Limb (tissue), 2 donors: Measurements from ENCODE around the gene DEFB121.

Source experiments
- DNase-seq, 2 donors: peaks; one replicate each; pipeline ENCODE4 v3.0.0-alpha.2; 2016; ENCODE audit errors: extremely low spot score in 2 of 2

DEFB121 gene

DNA sequence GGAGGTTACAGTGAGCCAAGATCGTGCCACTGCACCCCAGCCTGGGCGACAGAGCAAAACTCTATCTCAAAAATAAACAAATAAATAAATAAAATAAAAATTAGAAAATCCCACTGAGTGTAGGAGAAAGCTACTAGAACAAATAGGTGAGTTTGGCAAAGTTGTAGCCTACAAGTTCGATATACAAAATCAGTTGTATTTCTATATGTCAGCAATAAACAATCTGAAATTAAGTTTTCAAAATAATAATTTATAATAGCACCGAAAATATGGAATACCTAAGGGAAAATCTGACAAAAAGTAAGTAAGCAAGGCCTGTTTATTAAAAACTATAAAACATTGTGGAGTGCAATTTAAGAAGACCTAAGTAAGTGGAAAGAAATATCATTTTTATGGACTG lies 42.7 kb downstream of the DEFB121 start:
- DNase-seq, result no peak

DNA sequence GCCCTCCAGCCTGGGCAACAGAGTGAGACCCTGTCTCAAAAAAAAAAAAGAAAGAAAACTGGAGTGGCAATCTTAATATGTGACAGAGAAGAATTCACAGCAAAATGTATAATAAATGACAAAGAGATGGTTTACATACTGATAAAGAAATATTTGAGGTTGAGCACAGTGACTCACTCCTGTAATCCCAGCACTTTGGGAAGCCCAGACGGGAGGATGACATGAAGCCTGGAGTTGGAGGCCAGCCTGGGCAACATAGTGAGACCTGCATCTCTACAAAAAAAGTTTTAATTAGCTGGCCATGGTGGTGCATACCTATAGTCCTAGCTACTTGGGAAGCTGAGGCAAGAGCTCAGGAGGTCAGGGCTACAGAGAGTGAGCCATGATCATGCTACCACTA lies 50.0 kb downstream of the DEFB121 start:
- no peak for DNase-seq
